GM20000 (cell line): ENCODE measurements around the gene CDK5.
A peak's percentile ranks its signal among the peaks of the same experiment; 100 is the strongest.

Experiments used
- DNase-seq: peaks from one replicate; pipeline ENCODE4 v3.0.0; 2012; ENCODE audit warnings: low spot score
- CTCF ChIP-seq: IDR thresholded peaks from 2 replicates; pipeline ENCODE4 v1.5.1; 2012; ENCODE audit warnings: mild to moderate bottlenecking, control low read depth; ENCODE audit errors: extremely low read depth, missing control alignments

Gene CDK5

GRCh38 chr7:151017370-151017952 is 40.2 kb downstream of the CDK5 start:
- no peak for DNase-seq
- TF ChIP-seq CTCF = no peak

- DNase-seq = no peak
- TF ChIP-seq CTCF = no peak
Observed at GRCh38 chr7:151016942-151017341, 40.8 kb downstream of the CDK5 start.

- DNase-seq = no peak
- TF ChIP-seq CTCF = no peak
Observed at GRCh38 chr7:151016505-151016904, 41.2 kb downstream of the CDK5 start.

GRCh38 chr7:151015967-151016366 is 41.7 kb downstream of the CDK5 start:
- TF ChIP-seq CTCF = no peak
- no peak for DNase-seq

- no peak for DNase-seq
Observed at GRCh38 chr7:151014950-151015349, 42.7 kb downstream of the CDK5 start.

GRCh38 chr7:151013733-151014497 is 43.8 kb downstream of the CDK5 start:
- DNase-seq = peak; percentile 87
- no peak for TF ChIP-seq CTCF

More at GRCh38 chr7:151014950-151015349, 42.7 kb downstream of the CDK5 start:
- TF ChIP-seq CTCF = no peak

GRCh38 chr7:151013356-151013732 is 44.4 kb downstream of the CDK5 start:
- no peak for DNase-seq
- TF ChIP-seq CTCF = no peak
